WTC11 (cell line): Measurements from ENCODE around the gene PXMP2. TPM values are rescaled to one million over a fixed set of nuclear protein-coding genes. Genes with fewer than 3 reads are reported as not detected.

Source experiments
- ATAC-seq: fragments of 200-7000 bp; cut with Tn5 transposase; 2 replicates; pipeline ENCODE4 v1.10.0; 2021; ENCODE audit warnings: mild to moderate bottlenecking, moderate library complexity
- CTCF ChIA-PET: fragments of 300-600 bp; sonication (Branson Sonifier 250); formaldehyde crosslinking; loops from one replicate; lab custom pipeline; 2021; ENCODE audit warnings: antibody characterized with exemption; lab: Charles Lee
- POLR2A ChIA-PET: fragments of 350-600 bp; sonication (Branson Sonifier 250); formaldehyde crosslinking; loops from one replicate; lab custom pipeline; 2021; ENCODE audit warnings: antibody characterized with exemption; lab: Charles Lee
- DNase-seq: peaks from one replicate; pipeline ENCODE4 v3.0.0; 2021; ENCODE audit warnings: low spot score
- H3K27ac Mint-ChIP-seq: 2 replicates; pipeline ENCODE4 v1.8.0; 2021; ENCODE audit warnings: mixed read lengths
- H3K27me3 Mint-ChIP-seq: 2 replicates; pipeline ENCODE4 v1.8.0; 2021; ENCODE audit warnings: low read depth, mild to moderate bottlenecking, moderate library complexity, mixed read lengths
- H3K36me3 Mint-ChIP-seq: 2 replicates; pipeline ENCODE4 v1.8.0; 2021; ENCODE audit warnings: mixed read lengths
- H3K4me1 Mint-ChIP-seq: 2 replicates; pipeline ENCODE4 v1.8.0; 2022; ENCODE audit warnings: mixed read lengths
- H3K4me3 Mint-ChIP-seq: 2 replicates; pipeline ENCODE4 v1.8.0; 2021; ENCODE audit warnings: mild to moderate bottlenecking, moderate library complexity, mixed read lengths
- H3K9me3 Mint-ChIP-seq: 2 replicates; pipeline ENCODE4 v1.8.0; 2021; ENCODE audit warnings: mixed read lengths
- ARID4B ChIP-seq: sonication (generic); formaldehyde crosslinking; IDR thresholded peaks from 2 replicates; pipeline ENCODE4 v1.8.0; 2023; ENCODE audit warnings: missing genetic modification reagents, mild to moderate bottlenecking, borderline replicate concordance
- CBFB ChIP-seq: sonication (generic); formaldehyde crosslinking; IDR thresholded peaks from 2 replicates; pipeline ENCODE4 v1.8.1; 2022; ENCODE audit warnings: mild to moderate bottlenecking, low read depth, missing genetic modification reagents
- ELF4 ChIP-seq: sonication (generic); formaldehyde crosslinking; IDR thresholded peaks from 2 replicates; pipeline ENCODE4 v1.8.1; 2022; ENCODE audit warnings: low read depth, mild to moderate bottlenecking, moderate library complexity, missing genetic modification reagents
- ETV6 ChIP-seq: sonication (generic); formaldehyde crosslinking; IDR thresholded peaks from 2 replicates; pipeline ENCODE4 v1.8.1; 2022; ENCODE audit warnings: mild to moderate bottlenecking, missing genetic modification reagents
- FOXJ3 ChIP-seq: sonication (generic); formaldehyde crosslinking; IDR thresholded peaks from 2 replicates; pipeline ENCODE4 v1.9.0; 2021; ENCODE audit warnings: missing genetic modification reagents, mild to moderate bottlenecking, borderline replicate concordance
- FOXK1 ChIP-seq: sonication (generic); formaldehyde crosslinking; IDR thresholded peaks from 2 replicates; pipeline ENCODE4 v1.8.0; 2022; ENCODE audit warnings: mild to moderate bottlenecking, moderate library complexity, missing genetic modification reagents
- GTF2I ChIP-seq: fragments of 250-450 bp; sonication (Bioruptor Pico); conservative IDR thresholded peaks from 2 replicates; pipeline ENCODE4 v1.4.0; 2021; ENCODE audit warnings: mild to moderate bottlenecking
- HMGXB4 ChIP-seq: sonication (generic); formaldehyde crosslinking; IDR thresholded peaks from 2 replicates; pipeline ENCODE4 v1.8.1; 2023; ENCODE audit warnings: mild to moderate bottlenecking, moderate library complexity, missing genetic modification reagents
- JUN ChIP-seq: sonication (generic); formaldehyde crosslinking; IDR thresholded peaks from 2 replicates; pipeline ENCODE4 v1.8.0; 2023; ENCODE audit warnings: mild to moderate bottlenecking, missing genetic modification reagents
- MLX ChIP-seq: sonication (generic); formaldehyde crosslinking; IDR thresholded peaks from 2 replicates; pipeline ENCODE4 v1.8.1; 2023; ENCODE audit warnings: mild to moderate bottlenecking, missing genetic modification reagents, moderate library complexity
- OVOL2 ChIP-seq: fragments of 250-450 bp; sonication (Bioruptor Pico); IDR thresholded peaks from 2 replicates; pipeline ENCODE4 v1.9.0; 2021; ENCODE audit warnings: mild to moderate bottlenecking, borderline replicate concordance
- PRRX2 ChIP-seq: fragments of 250-450 bp; sonication (Bioruptor Pico); IDR thresholded peaks from 2 replicates; pipeline ENCODE4 v1.8.0; 2021; ENCODE audit warnings: mild to moderate bottlenecking
- RORB ChIP-seq: fragments of 250-450 bp; sonication (Bioruptor Pico); IDR thresholded peaks from 2 replicates; pipeline ENCODE4 v1.9.0; 2021; ENCODE audit warnings: mild to moderate bottlenecking
- ZNF138 ChIP-seq: sonication (generic); formaldehyde crosslinking; conservative IDR thresholded peaks from 2 replicates; pipeline ENCODE4 v1.8.1; 2022; ENCODE audit warnings: mild to moderate bottlenecking, moderate library complexity, missing genetic modification reagents
- ZNF232 ChIP-seq: sonication (generic); formaldehyde crosslinking; IDR thresholded peaks from 2 replicates; pipeline ENCODE4 v1.8.0; 2022; ENCODE audit warnings: mild to moderate bottlenecking, missing genetic modification reagents
- ZNF423 ChIP-seq: fragments of 250-450 bp; sonication (Bioruptor Pico); IDR thresholded peaks from 2 replicates; pipeline ENCODE4 v2.1.2; 2022; ENCODE audit warnings: mild to moderate bottlenecking, moderate library complexity
- total RNA-seq: library from RNA; stranded (reverse); gene quantifications from 3 replicates; pipeline ENCODE4 v1.2.3, GENCODE V29; 2021
- TF ChIP-seq, protein P1 (sequence below): sonication (generic); formaldehyde crosslinking; IDR thresholded peaks from 2 replicates; pipeline ENCODE4 v1.8.1; 2022; ENCODE audit warnings: low read depth, missing genetic modification reagents, borderline replicate concordance
- TF ChIP-seq, protein P2 (sequence below): sonication (generic); formaldehyde crosslinking; IDR thresholded peaks from 2 replicates; pipeline ENCODE4 v1.8.0; 2023; ENCODE audit warnings: mild to moderate bottlenecking, missing genetic modification reagents

Gene PXMP2
- total RNA-seq, 1 experiment from 2014 or later: 12.6 TPM

DNA sequence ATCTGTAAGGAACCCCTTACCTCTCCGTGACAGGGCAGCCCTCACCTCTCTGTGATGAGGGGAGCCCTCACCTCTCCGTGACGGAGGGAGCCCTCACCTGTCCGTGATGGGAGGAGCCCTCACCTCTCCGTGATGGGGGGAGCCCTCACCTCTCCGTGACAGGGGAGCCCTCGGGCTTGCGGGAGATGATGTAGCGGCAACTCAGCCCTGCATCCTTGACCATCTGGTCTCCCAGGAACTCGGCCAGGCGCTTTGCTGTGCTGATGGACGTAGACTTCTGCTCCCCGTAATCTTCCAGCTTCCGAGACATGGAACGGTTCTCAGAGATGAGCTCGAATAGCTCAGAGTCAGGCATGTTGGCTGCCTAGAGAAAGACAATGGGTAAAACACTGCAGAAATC, 28.2 kb upstream of the PXMP2 start:
- H3K36me3 Mint-ChIP-seq: peaks cover 84% of the 10 kb centered on the region
- no peaks in the 10 kb centered on the region for H3K4me1 Mint-ChIP-seq
- H3K4me3 Mint-ChIP-seq: no peak overlapping the region
- POLR2A ChIA-PET: no interaction called here
- no peak for TF ChIP-seq JUN (CRISPR knock-in tag)
- TF ChIP-seq HMGXB4 (CRISPR knock-in tag): no peak
- no peak for TF ChIP-seq ZNF232 (CRISPR knock-in tag)
- TF ChIP-seq FOXK1: no peak
- TF ChIP-seq ZNF138 (CRISPR knock-in tag): no peak
- TF ChIP-seq, protein P1, sequence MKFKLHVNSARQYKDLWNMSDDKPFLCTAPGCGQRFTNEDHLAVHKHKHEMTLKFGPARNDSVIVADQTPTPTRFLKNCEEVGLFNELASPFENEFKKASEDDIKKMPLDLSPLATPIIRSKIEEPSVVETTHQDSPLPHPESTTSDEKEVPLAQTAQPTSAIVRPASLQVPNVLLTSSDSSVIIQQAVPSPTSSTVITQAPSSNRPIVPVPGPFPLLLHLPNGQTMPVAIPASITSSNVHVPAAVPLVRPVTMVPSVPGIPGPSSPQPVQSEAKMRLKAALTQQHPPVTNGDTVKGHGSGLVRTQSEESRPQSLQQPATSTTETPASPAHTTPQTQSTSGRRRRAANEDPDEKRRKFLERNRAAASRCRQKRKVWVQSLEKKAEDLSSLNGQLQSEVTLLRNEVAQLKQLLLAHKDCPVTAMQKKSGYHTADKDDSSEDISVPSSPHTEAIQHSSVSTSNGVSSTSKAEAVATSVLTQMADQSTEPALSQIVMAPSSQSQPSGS (CRISPR knock-in tag): no peak
- H3K9me3 Mint-ChIP-seq: no peaks in the 10 kb centered on the region
- no peaks in the 10 kb centered on the region for H3K27me3 Mint-ChIP-seq
- DNase-seq (no peak), ATAC-seq (no peak)
- H3K27ac Mint-ChIP-seq: no peak overlapping the region
- CTCF ChIA-PET: no interaction called here

- H3K4me3 Mint-ChIP-seq: no peak overlapping the region
- H3K27me3 Mint-ChIP-seq: no peaks in the 10 kb centered on the region
- ChIA-PET CTCF (no interaction called here), POLR2A (no interaction called here)
- H3K27ac Mint-ChIP-seq: no peak overlapping the region
- no peaks in the 10 kb centered on the region for H3K4me1 Mint-ChIP-seq
- peaks cover 82% of the 10 kb centered on the region for H3K36me3 Mint-ChIP-seq
- ATAC-seq: no peak
- H3K9me3 Mint-ChIP-seq: no peaks in the 10 kb centered on the region
- no peak for TF ChIP-seq PRRX2
- TF ChIP-seq RORB: no peak
- TF ChIP-seq, protein P1 (CRISPR knock-in tag): no peak
- TF ChIP-seq MLX (CRISPR knock-in tag): no peak
- TF ChIP-seq, all 79 proteins: peak for 0
- no peak for DNase-seq
Observed at GRCh38 chr12:132660052-132660451, 27.3 kb upstream of the PXMP2 start.

DNA sequence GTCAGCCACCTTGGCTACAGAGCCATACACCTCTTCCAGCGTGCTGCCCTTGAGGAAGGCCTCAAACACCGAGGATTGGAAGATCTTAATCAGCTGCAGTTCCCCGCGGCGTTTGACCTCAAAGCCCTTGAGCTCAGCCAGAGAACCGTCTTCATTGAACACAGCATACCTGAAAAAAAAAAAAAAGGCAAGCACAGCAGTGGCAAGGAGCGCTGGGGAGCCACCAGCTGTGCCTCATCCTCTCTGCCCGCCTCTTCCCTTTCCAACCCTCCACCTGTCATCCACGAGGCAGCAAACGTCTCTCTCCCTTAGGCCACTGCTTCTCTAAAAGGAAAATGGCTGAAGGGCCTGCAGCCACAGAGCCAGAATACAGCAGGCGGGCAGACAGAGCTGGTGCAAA, 26.4 kb upstream of the PXMP2 start:
- H3K36me3 Mint-ChIP-seq: peaks cover 88% of the 10 kb centered on the region
- POLR2A ChIA-PET: no interaction called here

More for the DNA sequence above, 26.4 kb upstream of the PXMP2 start:
- ATAC-seq: no peak
- TF ChIP-seq, protein P2, sequence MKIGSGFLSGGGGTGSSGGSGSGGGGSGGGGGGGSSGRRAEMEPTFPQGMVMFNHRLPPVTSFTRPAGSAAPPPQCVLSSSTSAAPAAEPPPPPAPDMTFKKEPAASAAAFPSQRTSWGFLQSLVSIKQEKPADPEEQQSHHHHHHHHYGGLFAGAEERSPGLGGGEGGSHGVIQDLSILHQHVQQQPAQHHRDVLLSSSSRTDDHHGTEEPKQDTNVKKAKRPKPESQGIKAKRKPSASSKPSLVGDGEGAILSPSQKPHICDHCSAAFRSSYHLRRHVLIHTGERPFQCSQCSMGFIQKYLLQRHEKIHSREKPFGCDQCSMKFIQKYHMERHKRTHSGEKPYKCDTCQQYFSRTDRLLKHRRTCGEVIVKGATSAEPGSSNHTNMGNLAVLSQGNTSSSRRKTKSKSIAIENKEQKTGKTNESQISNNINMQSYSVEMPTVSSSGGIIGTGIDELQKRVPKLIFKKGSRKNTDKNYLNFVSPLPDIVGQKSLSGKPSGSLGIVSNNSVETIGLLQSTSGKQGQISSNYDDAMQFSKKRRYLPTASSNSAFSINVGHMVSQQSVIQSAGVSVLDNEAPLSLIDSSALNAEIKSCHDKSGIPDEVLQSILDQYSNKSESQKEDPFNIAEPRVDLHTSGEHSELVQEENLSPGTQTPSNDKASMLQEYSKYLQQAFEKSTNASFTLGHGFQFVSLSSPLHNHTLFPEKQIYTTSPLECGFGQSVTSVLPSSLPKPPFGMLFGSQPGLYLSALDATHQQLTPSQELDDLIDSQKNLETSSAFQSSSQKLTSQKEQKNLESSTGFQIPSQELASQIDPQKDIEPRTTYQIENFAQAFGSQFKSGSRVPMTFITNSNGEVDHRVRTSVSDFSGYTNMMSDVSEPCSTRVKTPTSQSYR (CRISPR knock-in tag): no peak
- no peak for TF ChIP-seq ELF4 (CRISPR knock-in tag)
- TF ChIP-seq ETV6 (CRISPR knock-in tag): no peak
- no peak for TF ChIP-seq FOXJ3 (CRISPR knock-in tag)
- TF ChIP-seq CBFB: no peak
- no peak for TF ChIP-seq GTF2I (CRISPR knock-in tag)
- TF ChIP-seq ARID4B (CRISPR knock-in tag): no peak
- no peak for TF ChIP-seq OVOL2 (CRISPR knock-in tag)
- no peak for TF ChIP-seq ZNF423 (CRISPR knock-in tag)
- TF ChIP-seq, all 79 proteins: peak for 0
- Mint-ChIP-seq H3K9me3 (no peaks in the 10 kb centered on the region), H3K27me3 (no peaks in the 10 kb centered on the region), H3K4me1 (no peaks in the 10 kb centered on the region), H3K4me3 (no peak overlapping the region), H3K27ac (no peak overlapping the region)
- CTCF ChIA-PET: no interaction called here
- no peak for DNase-seq
